Effector CD8-positive, alpha-beta T cell (primary cell): ENCODE measurements around the gene SULT1C2.
"Not testable (repeated sequence)": the region's sequence is repeated elsewhere in the genome, so short reads cannot be mapped to it uniquely, and the experiment has no call there.

ENCODE experiments used
- DNase-seq: peaks from one replicate; lab custom pipeline; 2025; lab: John Stamatoyannopoulos, UW

Gene SULT1C2

GRCh38 chr2:108351889-108352288 is 63.2 kb downstream of the SULT1C2 start:
- no peak for DNase-seq

- no peak for DNase-seq
Measured at GRCh38 chr2:108354136-108354535, 65.4 kb downstream of the SULT1C2 start.

- DNase-seq = no peak
Measured at GRCh38 chr2:108355906-108356734, 67.4 kb downstream of the SULT1C2 start.

- not testable (repeated sequence) for DNase-seq
Measured at GRCh38 chr2:108359336-108359735, 70.6 kb downstream of the SULT1C2 start.
